Occipital lobe (tissue), 2 donors: ENCODE results near the gene CORO1A. TPM values are rescaled to one million over a fixed set of nuclear protein-coding genes. Genes with fewer than 3 reads are reported as not detected.
"Not testable (repeated sequence)": the region's sequence is repeated elsewhere in the genome, so short reads cannot be mapped to it uniquely, and the experiment has no call there.

Experiments
- DNase-seq: peaks from one replicate; lab custom pipeline; 2025; lab: John Stamatoyannopoulos, UW
- total RNA-seq: library from RNA; depleted of rRNA; stranded (reverse); fragments of >200 nt; gene quantifications from one replicate; pipeline ENCODE4 v1.2.3, GENCODE V29; 2014

Gene CORO1A
- total RNA-seq, 1 donor from 2014 or later: 15.9 TPM

GRCh38 chr16:30170145-30170544, 13.3 kb upstream of the CORO1A start:
- DNase-seq: not testable (repeated sequence)

- no peak for DNase-seq
Observed at GRCh38 chr16:30173054-30173453, 10.3 kb upstream of the CORO1A start.

- not testable (repeated sequence) for DNase-seq
Observed at GRCh38 chr16:30176876-30177275, 6.5 kb upstream of the CORO1A start.

GRCh38 chr16:30179195-30179594, 4.2 kb upstream of the CORO1A start:
- DNase-seq: no peak

DNA sequence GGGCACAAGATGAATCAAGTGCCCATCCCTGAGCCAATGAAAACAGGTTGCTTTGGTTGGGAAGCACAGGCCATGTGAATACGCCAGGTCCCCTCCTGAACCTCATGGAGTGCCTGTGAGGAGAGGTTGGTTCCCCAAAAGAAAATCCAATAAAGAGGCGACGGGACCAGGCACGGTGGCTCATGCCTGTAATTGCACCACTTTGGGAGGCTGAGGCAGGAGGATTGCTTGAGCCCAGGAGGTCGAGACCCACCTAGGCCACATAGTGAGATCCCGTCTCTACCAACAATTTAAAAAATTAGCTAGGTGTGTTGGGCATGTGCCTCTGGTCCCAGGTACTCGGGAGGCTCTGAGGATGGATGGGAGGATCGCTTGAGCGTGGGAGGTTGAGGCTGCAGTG, 3.5 kb upstream of the CORO1A start:
- DNase-seq: no peak

GRCh38 chr16:30180741-30181140, 2.7 kb upstream of the CORO1A start:
- no peak for DNase-seq

DNA sequence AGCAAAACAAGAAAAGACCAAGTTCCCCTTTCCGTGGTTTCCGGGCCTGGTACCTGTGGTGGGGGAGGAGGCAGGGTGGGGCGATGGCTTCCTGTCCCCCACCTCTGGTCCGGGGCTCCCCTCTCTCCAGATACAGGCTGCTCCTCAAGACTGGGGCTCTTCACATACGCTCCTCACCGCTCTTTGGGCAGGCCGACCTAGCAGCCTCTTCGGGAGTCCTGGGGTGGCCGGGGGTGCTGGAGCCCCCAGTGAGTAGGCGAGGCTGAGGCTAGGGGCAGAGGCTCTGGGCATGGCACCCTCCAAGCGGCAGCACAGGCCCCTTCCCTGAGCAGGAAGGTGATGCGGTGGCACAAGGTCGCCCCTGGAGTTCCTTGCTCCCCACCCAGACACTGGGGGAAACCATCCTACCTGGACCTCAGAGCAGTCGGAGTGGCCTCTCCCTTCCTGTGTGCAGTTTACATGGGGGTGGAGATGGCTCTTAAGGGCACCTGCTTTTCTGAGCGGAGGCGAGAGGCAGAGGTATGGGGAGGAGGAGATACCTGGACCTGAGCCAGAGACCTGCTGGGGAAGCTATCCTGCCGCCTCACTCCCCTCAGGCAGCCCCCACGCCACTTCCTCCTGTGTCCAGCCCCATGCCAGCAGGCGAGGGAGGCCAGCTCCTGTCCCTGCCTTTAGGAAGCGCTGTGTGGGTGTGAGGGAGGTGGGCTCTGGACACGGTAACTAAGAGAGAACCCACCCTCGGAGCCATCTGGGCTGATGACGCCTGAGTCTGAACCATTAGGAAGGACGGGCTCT, 891 bp downstream of the CORO1A start:
- DNase-seq: no peak

DNA sequence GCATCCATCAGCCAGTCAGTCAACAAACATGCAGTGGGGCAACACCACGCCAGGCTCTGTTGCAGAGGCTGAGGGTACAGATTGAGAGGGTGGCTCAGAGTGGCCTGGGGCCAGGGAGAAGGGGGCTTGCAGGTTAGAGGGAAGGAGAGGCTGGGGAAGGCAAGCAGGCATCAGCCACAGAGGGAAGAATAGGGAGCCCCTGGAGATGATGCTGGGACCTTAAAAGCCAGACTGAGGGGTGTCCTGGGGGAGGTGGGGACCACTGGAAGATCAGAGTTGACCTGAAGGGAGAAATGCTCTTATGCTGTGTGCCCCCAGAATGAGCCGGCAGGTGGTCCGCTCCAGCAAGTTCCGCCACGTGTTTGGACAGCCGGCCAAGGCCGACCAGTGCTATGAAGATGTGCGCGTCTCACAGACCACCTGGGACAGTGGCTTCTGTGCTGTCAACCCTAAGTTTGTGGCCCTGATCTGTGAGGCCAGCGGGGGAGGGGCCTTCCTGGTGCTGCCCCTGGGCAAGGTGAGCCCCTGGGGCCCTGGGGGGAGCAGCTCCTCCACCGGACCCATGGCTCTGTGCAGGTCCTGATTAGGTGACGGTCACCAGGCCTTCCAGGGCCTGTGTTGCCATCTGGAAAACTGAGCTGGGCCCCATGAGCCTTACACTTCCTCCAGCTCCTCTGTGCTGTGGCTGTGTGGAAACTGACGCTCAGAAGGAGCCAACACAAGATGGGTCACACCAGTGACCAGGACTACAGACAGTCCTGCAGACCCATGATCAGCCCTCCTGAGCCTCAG, 1.7 kb downstream of the CORO1A start:
- DNase-seq: no peak

GRCh38 chr16:30185683-30186421, 2.5 kb downstream of the CORO1A start:
- no peak for DNase-seq

DNA sequence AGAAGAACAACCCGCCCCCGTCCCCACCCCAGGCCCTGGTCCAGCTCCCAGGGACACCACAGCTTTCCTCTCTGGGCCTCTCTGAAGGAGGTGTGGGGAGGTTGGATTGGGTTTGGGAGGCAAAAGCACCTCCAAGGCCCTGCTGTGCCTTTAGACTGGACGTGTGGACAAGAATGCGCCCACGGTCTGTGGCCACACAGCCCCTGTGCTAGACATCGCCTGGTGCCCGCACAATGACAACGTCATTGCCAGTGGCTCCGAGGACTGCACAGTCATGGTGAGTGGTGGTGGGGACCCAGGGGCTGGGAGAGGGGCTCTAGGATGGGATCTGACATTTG, 3.0 kb downstream of the CORO1A start:
- DNase-seq: no peak

DNA sequence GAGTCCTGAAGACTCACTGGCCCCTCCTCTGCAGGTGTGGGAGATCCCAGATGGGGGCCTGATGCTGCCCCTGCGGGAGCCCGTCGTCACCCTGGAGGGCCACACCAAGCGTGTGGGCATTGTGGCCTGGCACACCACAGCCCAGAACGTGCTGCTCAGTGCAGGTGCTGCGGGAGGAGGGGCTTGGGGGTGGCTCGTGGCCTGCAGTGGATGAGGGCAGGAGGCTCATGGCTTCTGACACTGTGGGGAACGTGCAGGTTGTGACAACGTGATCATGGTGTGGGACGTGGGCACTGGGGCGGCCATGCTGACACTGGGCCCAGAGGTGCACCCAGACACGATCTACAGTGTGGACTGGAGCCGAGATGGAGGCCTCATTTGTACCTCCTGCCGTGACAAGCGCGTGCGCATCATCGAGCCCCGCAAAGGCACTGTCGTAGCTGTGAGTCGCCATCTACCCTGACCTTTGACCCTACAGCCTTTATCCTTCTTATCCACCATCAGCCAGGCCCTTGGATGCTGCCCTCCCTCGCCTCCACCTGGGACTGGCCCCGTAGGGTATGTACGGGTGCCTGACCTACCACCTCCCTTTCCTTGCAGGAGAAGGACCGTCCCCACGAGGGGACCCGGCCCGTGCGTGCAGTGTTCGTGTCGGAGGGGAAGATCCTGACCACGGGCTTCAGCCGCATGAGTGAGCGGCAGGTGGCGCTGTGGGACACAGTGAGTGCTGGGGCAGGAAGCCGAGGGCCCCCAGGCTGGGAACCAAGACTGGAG, 3.6 kb downstream of the CORO1A start:
- no peak for DNase-seq

DNA sequence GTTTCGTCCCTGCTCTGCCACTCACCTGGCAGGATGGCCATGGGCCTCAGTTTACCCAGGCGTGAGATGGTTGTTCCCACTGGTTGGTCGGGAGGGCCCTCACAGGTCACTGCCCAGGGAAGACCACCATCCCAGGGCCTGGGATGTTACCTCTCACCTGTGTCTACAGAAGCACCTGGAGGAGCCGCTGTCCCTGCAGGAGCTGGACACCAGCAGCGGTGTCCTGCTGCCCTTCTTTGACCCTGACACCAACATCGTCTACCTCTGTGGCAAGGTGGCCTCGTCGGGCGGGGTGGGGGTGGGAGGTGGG, 4.1 kb downstream of the CORO1A start:
- no peak for DNase-seq

DNA sequence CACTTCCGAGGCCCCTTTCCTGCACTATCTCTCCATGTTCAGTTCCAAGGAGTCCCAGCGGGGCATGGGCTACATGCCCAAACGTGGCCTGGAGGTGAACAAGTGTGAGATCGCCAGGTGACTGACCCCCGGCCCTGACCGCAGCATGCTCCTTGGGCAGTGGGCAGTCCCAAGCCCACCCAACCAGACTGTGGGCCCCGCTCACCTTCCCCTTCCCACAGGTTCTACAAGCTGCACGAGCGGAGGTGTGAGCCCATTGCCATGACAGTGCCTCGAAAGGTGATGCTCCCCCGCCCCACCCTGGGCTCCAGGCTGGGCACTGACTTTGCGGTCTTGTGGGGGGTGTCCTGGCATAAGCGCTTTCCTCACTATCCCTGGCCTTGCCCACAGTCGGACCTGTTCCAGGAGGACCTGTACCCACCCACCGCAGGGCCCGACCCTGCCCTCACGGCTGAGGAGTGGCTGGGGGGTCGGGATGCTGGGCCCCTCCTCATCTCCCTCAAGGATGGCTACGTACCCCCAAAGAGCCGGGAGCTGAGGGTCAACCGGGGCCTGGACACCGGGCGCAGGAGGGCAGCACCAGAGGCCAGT, 4.7 kb downstream of the CORO1A start:
- DNase-seq: no peak

DNA sequence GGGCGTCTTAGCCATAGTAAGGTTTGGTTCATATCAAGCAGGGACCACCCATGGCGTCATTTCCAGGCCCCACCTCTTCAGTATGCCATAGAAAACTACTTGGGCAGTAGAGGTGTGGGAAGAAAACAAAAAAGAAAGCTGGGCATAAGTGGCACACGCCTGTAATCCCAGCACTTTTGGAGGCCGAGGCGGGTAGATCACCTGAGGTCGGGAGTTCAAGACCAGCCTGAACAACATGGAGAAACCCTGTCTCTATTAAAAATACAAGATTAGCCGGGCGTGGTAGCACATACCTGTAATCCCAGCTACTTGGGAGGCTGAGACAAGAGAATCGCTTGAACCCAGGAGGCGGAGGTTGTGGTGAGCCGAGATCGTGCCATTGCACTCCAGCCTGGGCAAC, 7.8 kb downstream of the CORO1A start:
- DNase-seq: not testable (repeated sequence)

- not testable (repeated sequence) for DNase-seq
Observed at GRCh38 chr16:30193098-30193497, 9.7 kb downstream of the CORO1A start.

- not testable (repeated sequence) for DNase-seq
Observed at GRCh38 chr16:30193615-30194014, 10.2 kb downstream of the CORO1A start, which contains the start of the genes BOLA2B and SLX1A. TSS of gene BOLA2B (minus strand) at chr16:30193666. CDS start at chr16:30193595, 71 bp downstream. TSS of gene SLX1A (plus strand) at chr16:30193875. CDS start at chr16:30194085, 210 bp downstream.

DNA sequence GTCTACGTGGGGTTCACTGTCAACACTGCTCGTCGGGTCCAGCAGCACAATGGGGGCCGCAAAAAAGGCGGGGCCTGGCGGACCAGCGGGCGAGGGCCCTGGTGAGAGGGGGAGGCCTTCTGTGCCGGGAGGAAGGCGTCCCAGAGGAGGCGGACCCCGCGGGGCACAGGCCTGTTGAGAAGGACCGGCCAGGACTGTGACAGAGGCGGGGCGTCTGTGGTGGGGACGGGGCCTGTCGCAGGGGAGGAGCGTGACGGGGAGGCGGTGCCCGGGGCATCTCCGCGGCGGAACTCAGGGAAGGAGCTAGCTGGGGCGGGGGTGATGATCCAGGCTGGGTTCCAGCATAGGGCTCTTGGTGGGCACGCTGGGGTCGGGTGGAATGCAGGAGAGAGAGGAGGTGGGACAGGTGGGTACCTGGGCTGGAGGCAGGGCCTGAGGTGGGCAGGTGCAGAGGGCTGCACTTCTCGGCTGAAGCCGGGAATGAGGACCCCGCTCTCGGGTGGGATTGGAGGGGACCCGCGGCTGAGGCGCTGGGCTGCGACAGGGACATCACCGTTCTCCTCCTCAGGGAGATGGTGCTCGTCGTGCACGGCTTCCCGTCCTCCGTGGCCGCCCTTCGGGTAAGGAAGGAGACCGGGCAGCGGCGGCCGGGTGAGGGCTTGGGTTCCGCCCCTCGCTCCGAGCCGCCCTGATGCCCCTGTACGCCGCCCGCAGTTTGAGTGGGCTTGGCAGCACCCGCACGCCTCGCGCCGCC, 10.9 kb downstream of the CORO1A start:
- not testable (repeated sequence) for DNase-seq

DNA sequence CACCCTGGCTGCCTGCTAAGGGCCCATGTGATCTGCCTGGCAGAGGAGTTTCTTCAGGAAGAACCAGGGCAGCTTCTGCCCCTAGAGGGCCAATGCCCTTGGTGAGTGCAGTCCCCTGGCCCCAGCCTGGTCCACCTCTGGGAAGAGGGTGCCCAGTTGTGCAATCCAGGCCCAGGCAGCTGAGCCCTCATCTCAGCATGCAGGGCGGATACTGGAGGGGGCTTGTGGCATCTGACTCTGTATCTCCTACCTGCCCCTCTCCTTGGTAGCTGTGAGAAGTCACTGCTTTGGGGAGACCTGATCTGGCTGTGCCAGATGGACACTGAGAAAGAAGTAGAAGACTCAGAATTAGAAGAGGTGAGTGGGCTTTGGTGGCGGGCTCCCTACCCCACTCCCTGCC, 13.6 kb downstream of the CORO1A start:
- not testable (repeated sequence) for DNase-seq

- not testable (repeated sequence) for DNase-seq
Observed at GRCh38 chr16:30199049-30199448, 15.6 kb downstream of the CORO1A start, which contains the start of gene SULT1A3. TSS of gene SULT1A3 (plus strand) at chr16:30199255. CDS start at chr16:30200729, 1,474 bp downstream.
